HepG2 (cell line): Measurements from ENCODE around the gene LEP.

Experiments
- ATF6 ChIP-seq: sonication (generic); formaldehyde crosslinking; conservative IDR thresholded peaks from 2 replicates; pipeline ENCODE4 v1.4.0; 2020; ENCODE audit warnings: missing genetic modification reagents
- CREB1 ChIP-seq, 2 experiments: fragments of 450-650 bp in 1 of 2; IDR thresholded peaks; 2 replicates each; pipeline ENCODE4 v1.6.1; 2016 to 2017; ENCODE audit warnings: control low read depth in 1 of 2, mild to moderate bottlenecking in 1 of 2, missing compliant biosample characterization in 1 of 2, missing genetic modification characterization in 1 of 2
- HOXA3 ChIP-seq: sonication (generic); formaldehyde crosslinking; IDR thresholded peaks from 2 replicates; pipeline ENCODE4 v1.5.0; 2020; ENCODE audit warnings: missing genetic modification reagents
- IRF1 ChIP-seq: sonication (generic); formaldehyde crosslinking; IDR thresholded peaks from 2 replicates; pipeline ENCODE4 v1.4.0; 2020; ENCODE audit warnings: low read depth, mild to moderate bottlenecking, missing genetic modification reagents
- MTF1 ChIP-seq: sonication (generic); formaldehyde crosslinking; IDR thresholded peaks from 2 replicates; pipeline ENCODE4 v1.5.0; 2020; ENCODE audit warnings: missing genetic modification reagents
- PHB2 ChIP-seq: fragments of 450-650 bp; IDR thresholded peaks from 2 replicates; pipeline ENCODE4 v1.6.1; 2018; ENCODE audit not compliant: partially characterized antibody
- SMAD3 ChIP-seq: sonication (generic); formaldehyde crosslinking; IDR thresholded peaks from 2 replicates; pipeline ENCODE4 v1.4.0; 2020; ENCODE audit warnings: missing genetic modification reagents
- SP1 ChIP-seq, 2 experiments: fragments of 450-650 bp in 1 of 2; sonication (generic) in 1 of 2; formaldehyde crosslinking in 1 of 2; IDR thresholded peaks; 2 replicates each; pipeline versions ENCODE4 v1.4.0 to v1.6.1; 2016 to 2020; ENCODE audit warnings: missing genetic modification reagents in 1 of 2
- TRAFD1 ChIP-seq: sonication (generic); formaldehyde crosslinking; IDR thresholded peaks from 2 replicates; pipeline ENCODE4 v1.5.1; 2020; ENCODE audit warnings: missing genetic modification reagents, mild to moderate bottlenecking, borderline replicate concordance
- ZBTB33 ChIP-seq: sonication (generic); formaldehyde crosslinking; IDR thresholded peaks from 2 replicates; pipeline ENCODE4 v1.4.0; 2020; ENCODE audit warnings: missing genetic modification reagents
- ZFYVE20 ChIP-seq: sonication (generic); formaldehyde crosslinking; IDR thresholded peaks from 2 replicates; pipeline ENCODE4 v1.8.0; 2023; ENCODE audit warnings: low read depth, mild to moderate bottlenecking, moderate library complexity, missing genetic modification reagents, borderline replicate concordance
- ZNF329 ChIP-seq: sonication (generic); formaldehyde crosslinking; IDR thresholded peaks from 2 replicates; pipeline ENCODE4 v1.9.0; 2021; ENCODE audit warnings: low read depth, mild to moderate bottlenecking, missing genetic modification reagents

GRCh38 chr7:128231677-128232076 lies 9.4 kb upstream of the LEP start:
- TF ChIP-seq CREB1 (IDR thresholded peaks at IDR 0.05) = no peak
- no peak for TF ChIP-seq CREB1 (CRISPR knock-in tag; IDR thresholded peaks at IDR 0.05)
- TF ChIP-seq TRAFD1 (CRISPR knock-in tag) = no peak
- TF ChIP-seq ZBTB33 (CRISPR knock-in tag) = no peak
- no peak for TF ChIP-seq SP1 (IDR thresholded peaks at IDR 0.05)
- no peak for TF ChIP-seq SP1 (CRISPR knock-in tag; IDR thresholded peaks at IDR 0.05)
- no peak for TF ChIP-seq SMAD3
- no peak for TF ChIP-seq HOXA3 (CRISPR knock-in tag)
- no peak for TF ChIP-seq ZFYVE20
- TF ChIP-seq ATF6 (CRISPR knock-in tag) = no peak
- no peak for TF ChIP-seq ZNF329 (CRISPR knock-in tag)
- no peak for TF ChIP-seq MTF1 (CRISPR knock-in tag)
- no peak for TF ChIP-seq IRF1 (CRISPR knock-in tag)
- TF ChIP-seq PHB2 = no peak
